Measurements from ENCODE around the gene USP49.

Gene USP49

GRCh38 chr6:41937472-41937860 is 42.3 kb upstream of the USP49 start:
- Mint-ChIP-seq H3K4me3 (peak overlapping the region; percentile 30), H3K4me1 (ENCODE audit: low read depth) (peaks cover 72% of the 10 kb centered on the region), H3K9me3 (no peaks in the 10 kb centered on the region), H3K27me3 (no peaks in the 10 kb centered on the region), H3K27ac (peak overlapping the region; percentile 90), H3K36me3 (ENCODE audit: low read depth) (peaks cover 80% of the 10 kb centered on the region)
- intact Hi-C loops (cut with micrococcal nuclease), result loop anchor here (2.0 to 5.0 kb wide), 4 partner anchors 17 to 105 kb away; partner anchors contain the start of genes BYSL, MED20 and USP49

GRCh38 chr6:41936073-41936837 is 41.1 kb upstream of the USP49 start:
- Mint-ChIP-seq H3K4me3 (peak overlapping the region; percentile 66), H3K27me3 (no peaks in the 10 kb centered on the region), H3K36me3 (ENCODE audit: low read depth) (peaks cover 90% of the 10 kb centered on the region), H3K9me3 (no peaks in the 10 kb centered on the region), H3K4me1 (ENCODE audit: low read depth) (peaks cover 66% of the 10 kb centered on the region), H3K27ac (peak overlapping the region; percentile 74)
- intact Hi-C loops (cut with micrococcal nuclease), result loop anchor here (2.0 to 5.0 kb wide), 4 partner anchors 15 to 106 kb away; partner anchors contain the start of genes BYSL, MED20 and USP49

- H3K9me3 Mint-ChIP-seq, result no peaks in the 10 kb centered on the region
- peaks cover 66% of the 10 kb centered on the region for H3K4me1 Mint-ChIP-seq (ENCODE audit: low read depth)
- peak overlapping the region; percentile 11 for H3K4me3 Mint-ChIP-seq
- intact Hi-C loops (cut with micrococcal nuclease), result loop anchor here (2.0 to 5.0 kb wide), 4 partner anchors 15 to 107 kb away; partner anchors contain the start of genes BYSL, MED20 and USP49
- H3K27ac Mint-ChIP-seq, result peak overlapping the region; percentile 74
- no peaks in the 10 kb centered on the region for H3K27me3 Mint-ChIP-seq
- peaks cover 90% of the 10 kb centered on the region for H3K36me3 Mint-ChIP-seq (ENCODE audit: low read depth)
Observed at GRCh38 chr6:41935685-41936072, 40.5 kb upstream of the USP49 start.

GRCh38 chr6:41935193-41935574 is 40.0 kb upstream of the USP49 start:
- Mint-ChIP-seq H3K4me3 (no peak overlapping the region), H3K9me3 (no peaks in the 10 kb centered on the region), H3K27ac (peak overlapping the region; percentile 74), H3K36me3 (ENCODE audit: low read depth) (peaks cover 90% of the 10 kb centered on the region), H3K27me3 (no peaks in the 10 kb centered on the region), H3K4me1 (ENCODE audit: low read depth) (peaks cover 61% of the 10 kb centered on the region)
- intact Hi-C loops (cut with micrococcal nuclease), result loop anchor here (5.0 kb wide), 2 partner anchors 38 to 107 kb away; partner anchors contain the start of gene USP49

GRCh38 chr6:41934278-41935192 is 39.4 kb upstream of the USP49 start:
- intact Hi-C loops (cut with micrococcal nuclease), result loop anchor here (5.0 kb wide), 2 partner anchors 37 to 108 kb away; partner anchors contain the start of gene USP49
- peak overlapping the region; percentile 74 for H3K27ac Mint-ChIP-seq
- H3K4me1 Mint-ChIP-seq (ENCODE audit: low read depth), result peaks cover 60% of the 10 kb centered on the region
- peaks cover 90% of the 10 kb centered on the region for H3K36me3 Mint-ChIP-seq (ENCODE audit: low read depth)
- no peaks in the 10 kb centered on the region for H3K9me3 Mint-ChIP-seq
- no peaks in the 10 kb centered on the region for H3K27me3 Mint-ChIP-seq
- H3K4me3 Mint-ChIP-seq, result no peak overlapping the region

- Mint-ChIP-seq H3K27ac (peak overlapping the region; percentile 0), H3K9me3 (no peaks in the 10 kb centered on the region), H3K4me1 (ENCODE audit: low read depth) (peaks cover 38% of the 10 kb centered on the region), H3K4me3 (no peak overlapping the region), H3K36me3 (ENCODE audit: low read depth) (peaks cover 100% of the 10 kb centered on the region), H3K27me3 (no peaks in the 10 kb centered on the region)
- intact Hi-C loops (cut with micrococcal nuclease), result no loop called here
Observed at GRCh38 chr6:41932378-41932777, 37.2 kb upstream of the USP49 start.

GRCh38 chr6:41931792-41932191 is 36.6 kb upstream of the USP49 start:
- intact Hi-C loops (cut with micrococcal nuclease), result no loop called here
- Mint-ChIP-seq H3K36me3 (ENCODE audit: low read depth) (peaks cover 100% of the 10 kb centered on the region), H3K27ac (peak overlapping the region; percentile 0), H3K4me1 (ENCODE audit: low read depth) (peaks cover 32% of the 10 kb centered on the region), H3K27me3 (no peaks in the 10 kb centered on the region), H3K4me3 (no peak overlapping the region), H3K9me3 (no peaks in the 10 kb centered on the region)

GRCh38 chr6:41929924-41930323 is 34.7 kb upstream of the USP49 start:
- no peaks in the 10 kb centered on the region for H3K27me3 Mint-ChIP-seq
- no peaks in the 10 kb centered on the region for H3K9me3 Mint-ChIP-seq
- H3K27ac Mint-ChIP-seq, result no peak overlapping the region
- peaks cover 21% of the 10 kb centered on the region for H3K4me1 Mint-ChIP-seq (ENCODE audit: low read depth)
- intact Hi-C loops (cut with micrococcal nuclease), result no loop called here
- H3K4me3 Mint-ChIP-seq, result no peak overlapping the region
- H3K36me3 Mint-ChIP-seq (ENCODE audit: low read depth), result peaks cover 90% of the 10 kb centered on the region

- Mint-ChIP-seq H3K36me3 (ENCODE audit: low read depth) (peaks cover 78% of the 10 kb centered on the region), H3K4me3 (no peak overlapping the region), H3K9me3 (no peaks in the 10 kb centered on the region), H3K27me3 (no peaks in the 10 kb centered on the region), H3K27ac (no peak overlapping the region), H3K4me1 (ENCODE audit: low read depth) (peaks cover 36% of the 10 kb centered on the region)
- intact Hi-C loops (cut with micrococcal nuclease), result no loop called here
Observed at GRCh38 chr6:41927253-41927652, 32.1 kb upstream of the USP49 start.

GRCh38 chr6:41922154-41922553 is 27.0 kb upstream of the USP49 start:
- peak overlapping the region; percentile 99 for H3K4me3 Mint-ChIP-seq
- H3K4me1 Mint-ChIP-seq (ENCODE audit: low read depth), result peaks cover 61% of the 10 kb centered on the region
- H3K27ac Mint-ChIP-seq, result peak overlapping the region; percentile 99
- H3K36me3 Mint-ChIP-seq (ENCODE audit: low read depth), result peaks cover 43% of the 10 kb centered on the region
- no peaks in the 10 kb centered on the region for H3K27me3 Mint-ChIP-seq
- no peaks in the 10 kb centered on the region for H3K9me3 Mint-ChIP-seq
- intact Hi-C loops (cut with micrococcal nuclease), result no loop called here

- Mint-ChIP-seq H3K9me3 (no peaks in the 10 kb centered on the region), H3K4me3 (peak overlapping the region; percentile 99), H3K27ac (peak overlapping the region; percentile 99), H3K4me1 (ENCODE audit: low read depth) (peaks cover 61% of the 10 kb centered on the region), H3K27me3 (no peaks in the 10 kb centered on the region), H3K36me3 (ENCODE audit: low read depth) (peaks cover 42% of the 10 kb centered on the region)
- intact Hi-C loops (cut with micrococcal nuclease), result loop anchor here (1.0 to 2.0 kb wide), 3 partner anchors 15 to 134 kb away; partner anchors contain the start of genes TOMM6 and USP49
Observed at GRCh38 chr6:41921712-41921998, 26.5 kb upstream of the USP49 start.

- Mint-ChIP-seq H3K27me3 (no peaks in the 10 kb centered on the region), H3K27ac (peak within 1 kb of the TSS; percentile 99), H3K4me3 (peak within 1 kb of the TSS; percentile 99), H3K4me1 (ENCODE audit: low read depth) (peaks cover 60% of the 10 kb centered on the region), H3K36me3 (ENCODE audit: low read depth) (peaks cover 45% of the 10 kb centered on the region), H3K9me3 (no peaks in the 10 kb centered on the region)
- intact Hi-C loops (cut with micrococcal nuclease), result loop anchor here (1.0 to 2.0 kb wide), 3 partner anchors 16 to 134 kb away; partner anchors contain the start of genes TOMM6 and USP49
Observed at GRCh38 chr6:41920921-41921711, 25.9 kb upstream of the USP49 start, which contains the start of the genes BYSL and MED20. BYSL (plus strand) TSS chr6:41921499; CDS start chr6:41921563, 64 bp downstream. MED20 (minus strand) TSS chr6:41921139; CDS start chr6:41921018, 121 bp downstream.

GRCh38 chr6:41917528-41917927 is 22.4 kb upstream of the USP49 start:
- Mint-ChIP-seq H3K4me3 (no peak overlapping the region), H3K9me3 (no peaks in the 10 kb centered on the region), H3K27me3 (no peaks in the 10 kb centered on the region), H3K27ac (no peak overlapping the region), H3K4me1 (ENCODE audit: low read depth) (peaks cover 37% of the 10 kb centered on the region), H3K36me3 (ENCODE audit: low read depth) (peaks cover 53% of the 10 kb centered on the region)
- intact Hi-C loops (cut with micrococcal nuclease), result no loop called here
